Heart right ventricle (tissue), 16 donors: Measurements from ENCODE around the gene KLHDC3. TPM values are rescaled to one million over a fixed set of nuclear protein-coding genes. Genes with fewer than 3 reads are reported as not detected.

Experiments
- ATAC-seq, 8 donors: fragments of 200-7000 bp; cut with Tn5 transposase; one replicate each; pipeline ENCODE4 v1.9.1; 2020; ENCODE audit warnings: mild to moderate bottlenecking in 8 of 8, moderate library complexity in 8 of 8, moderate number of reproducible peaks in 1 of 8
- DNase-seq, 2 donors: peaks; one replicate each; pipeline ENCODE4 v3.0.0-alpha.2; 2020
- H3K27ac ChIP-seq, 10 donors: fragments of 200-600 bp; sonication (generic) in 2 of 10; one replicate each; pipeline versions ENCODE4 v1.5.0 to v1.8.0; 2020 to 2022; ENCODE audit warnings: mild to moderate bottlenecking in 3 of 10
- H3K27me3 ChIP-seq, 7 donors: fragments of 200-600 bp; one replicate each; pipeline ENCODE4 v1.8.0; 2021 to 2022; ENCODE audit warnings: mild to moderate bottlenecking in 2 of 7
- H3K36me3 ChIP-seq, 9 donors: fragments of 200-600 bp; sonication (generic) in 1 of 9; one replicate each; pipeline versions ENCODE4 v1.5.0 to v1.8.0; 2020 to 2022; ENCODE audit warnings: mild to moderate bottlenecking in 2 of 9
- H3K4me1 ChIP-seq, 9 donors: fragments of 200-600 bp; sonication (generic) in 1 of 9; one replicate each; pipeline versions ENCODE4 v1.5.0 to v1.8.0; 2020 to 2022; ENCODE audit warnings: mild to moderate bottlenecking in 4 of 9
- H3K4me3 ChIP-seq, 10 donors: fragments of 200-600 bp; sonication (generic) in 2 of 10; one replicate each; pipeline versions ENCODE4 v1.5.0 to v1.8.0; 2020 to 2022; ENCODE audit warnings: mild to moderate bottlenecking in 7 of 10, moderate library complexity in 2 of 10
- H3K9me3 ChIP-seq, 11 donors: fragments of 200-600 bp in 10 of 11; sonication (generic) in 2 of 11; one replicate each; pipeline versions ENCODE4 v1.5.0 to v1.8.0; 2013 to 2022; ENCODE audit warnings: mild to moderate bottlenecking in 2 of 11, control low read depth in 1 of 11, moderate library complexity in 1 of 11
- CTCF ChIP-seq, 9 donors: fragments of 200-600 bp; sonication (generic) in 2 of 9; IDR thresholded peaks; one replicate each; pipeline versions ENCODE4 v1.5.0 to v1.8.0; 2021 to 2022; ENCODE audit warnings: antibody characterized with exemption in 9 of 9, mild to moderate bottlenecking in 5 of 9, moderate library complexity in 1 of 9
- WGBS, 2 donors: extraction: QIAGEN DNeasy Blood & Tissue Kit; methylation state at CpG; one replicate each; pipeline ENCODE4 v1.1.7; 2013; ENCODE audit warnings: inconsistent platforms in 1 of 2; 5-methylcytosine and 5-hydroxymethylcytosine counted together
- intact Hi-C, 10 donors: fragments of 100-400 bp; cut with DNase I; formaldehyde crosslinking; loops; one replicate each; pipeline versions ENCODE4 v1.11.1 to v1.14.2; 2022
- long read RNA-seq, 3 donors: library from polyadenylated mRNA; unstranded; transcript quantifications; one replicate each; pipeline ENCODE4 v2.0.0, GENCODE V29; 2020 to 2021
- polyA plus RNA-seq, 2 donors: library from polyadenylated mRNA; stranded (reverse); fragments of 200-250 nt; gene quantifications; one replicate each; pipeline ENCODE4 v1.2.3, GENCODE V29; 2013
- total RNA-seq, 10 donors: library from RNA; stranded (reverse); fragmentation: NEBNext Ultra II Directional in 3 of 10; extraction: Animal tissue kit (Norgen Biotek cat#: 25700) in 3 of 10; gene quantifications; one replicate each; pipeline versions ENCODE4 v1.2.1 to v1.2.4, GENCODE V29; 2021 to 2023
- donor health status: Arrhythmogenic right ventricular cardiomyopathy.
- donor health status: ischemic (EF 13 %, LVEDD 7.1; RV severe dilation, severe dysfunction).
- donor health status: healthy with polysubstance abuse.
- donor health status: DM: no; HTN: yes; CAD: no.
- donor health status: DM: no; HTN: no; CAD: no.
- donor health status: ischemic (EF 25% LVEDD 6.9; RV normal size, moderate dysfunction).
- donor health status: ischemic (EF 25% LVEDD 5.7; RV mildly dilated, moderate dysfunction).
- donor health status: healthy.
- donor health status: DM: yes; HTN: yes; CAD: no.
- donor health status: Ischemic cardiomyopathy.
- donor health status: ischemic (EF 35%, LVEDD 5.7; RV mildly dilated, moderate dysfunction).
- donor health status: nonischemic (EF 11% LVEDD 7.7; RV severe dilation, severe dysfunction).
- donor health status: DM: yes; HTN: yes; CAD: no.
- donor health status: PGD.
- donor health status: ischemic (EF 29% LVEDD 5.4; RV normal size, mild dysfunction).
- donor health status: nonischemic (EF 23%, LVEDD 6.1; RV moderate dilation, normal function).

The KLHDC3 gene, protein sequence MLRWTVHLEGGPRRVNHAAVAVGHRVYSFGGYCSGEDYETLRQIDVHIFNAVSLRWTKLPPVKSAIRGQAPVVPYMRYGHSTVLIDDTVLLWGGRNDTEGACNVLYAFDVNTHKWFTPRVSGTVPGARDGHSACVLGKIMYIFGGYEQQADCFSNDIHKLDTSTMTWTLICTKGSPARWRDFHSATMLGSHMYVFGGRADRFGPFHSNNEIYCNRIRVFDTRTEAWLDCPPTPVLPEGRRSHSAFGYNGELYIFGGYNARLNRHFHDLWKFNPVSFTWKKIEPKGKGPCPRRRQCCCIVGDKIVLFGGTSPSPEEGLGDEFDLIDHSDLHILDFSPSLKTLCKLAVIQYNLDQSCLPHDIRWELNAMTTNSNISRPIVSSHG
- total RNA-seq (100 to 1,000 TPM in 4 of 10 donors, 10 to 100 TPM in 6; 78.2 to 165 (median 92.0) TPM), polyA plus RNA-seq (100 to 1,000 TPM in 1 of 2 donors, 10 to 100 TPM in 1; 80.2 to 160 TPM)
- long read RNA-seq, donor 1, transcript KLHDC3-202 (11 exons, 1,909 nt) = major isoform, 268 of 310 reads
- long read RNA-seq, donor 1, partial matches to known transcripts = 30 of 310 reads
- long read RNA-seq, donor 1, other reads (novel, unspliced or antisense) = 12 of 310 reads
- long read RNA-seq, donor 2, transcript KLHDC3-202 (11 exons, 1,909 nt) = major isoform, 283 of 344 reads
- long read RNA-seq, donor 2, partial matches to known transcripts = 48 of 344 reads
- long read RNA-seq, donor 2, other reads (novel, unspliced or antisense) = 13 of 344 reads
- long read RNA-seq, donor 3, transcript KLHDC3-202 (11 exons, 1,909 nt) = major isoform, 530 of 609 reads
- long read RNA-seq, donor 3, partial matches to known transcripts = 54 of 609 reads
- long read RNA-seq, donor 3, other reads (novel, unspliced or antisense) = 24 of 609 reads

DNA sequence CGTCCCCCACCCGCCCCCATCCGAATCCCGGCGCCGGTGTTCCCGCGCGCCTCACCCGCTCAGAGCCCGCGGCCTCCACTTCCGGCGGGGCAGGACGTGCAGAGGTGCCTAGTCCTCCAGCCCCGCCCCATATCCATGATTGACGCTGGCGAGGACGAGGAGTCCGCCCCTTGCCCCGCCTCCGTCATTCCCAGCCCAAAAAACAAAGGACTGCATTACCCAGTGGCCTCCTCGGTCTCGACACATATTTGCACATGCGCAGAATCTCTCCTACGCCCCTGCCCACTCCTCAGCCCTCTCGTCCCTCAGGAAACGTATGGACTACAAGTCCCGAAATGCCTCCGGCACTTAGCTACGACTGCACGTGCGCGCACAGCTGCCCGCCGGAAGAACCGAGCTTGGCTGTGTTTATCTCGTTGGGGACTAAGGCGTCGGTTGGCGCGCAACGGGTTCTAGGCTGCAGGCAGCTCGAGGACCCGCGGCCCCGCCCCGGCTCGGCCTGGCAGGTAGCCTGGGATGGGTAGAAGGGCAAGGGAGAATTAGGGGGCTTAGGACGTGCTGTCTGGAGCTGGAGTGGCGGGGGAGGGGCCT, at the start of gene KLHDC3, which contains the start of gene MEA1:
Gene KLHDC3, plus strand, starts transcription at position 407 of the 591 bp plus-strand sequence. CDS start 2,944 bp downstream, outside the sequence.
Gene MEA1, minus strand, starts transcription at position 104 of the 591 bp plus-strand sequence. CDS start 133 bp downstream, outside the sequence.
- TF ChIP-seq CTCF (IDR thresholded peaks at IDR 0.05) = no peak
- intact Hi-C loops = loop anchor here in 6 of 10 donors (1.0 to 5.0 kb wide), 8 partner anchors 38 to 158 kb away; partner anchors contain the start of genes KLC4 (in 3 of the 6), MRPL2 (in 3 of the 6), CUL7 (in 2 of the 6) and SRF (in 2 of the 6)

DNA sequence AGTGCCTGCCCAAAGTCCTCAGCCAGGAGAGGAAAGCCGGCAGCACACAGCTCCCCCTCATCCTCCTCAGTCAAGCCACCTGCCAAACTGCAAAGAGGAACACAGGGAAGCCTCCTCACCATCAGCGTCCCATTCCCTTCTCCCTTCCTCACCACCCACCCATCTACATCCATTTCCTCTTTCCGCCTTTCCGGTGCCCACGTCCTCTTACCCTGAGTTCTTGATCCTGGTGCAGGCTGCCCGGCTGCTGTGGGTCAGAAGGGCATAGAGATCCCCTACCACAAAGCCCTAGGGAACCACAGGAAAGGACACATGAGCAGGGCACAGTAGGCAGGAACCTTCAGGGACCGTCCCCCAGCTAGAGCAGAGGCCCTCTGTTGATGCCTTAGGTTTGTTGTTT, 47.5 kb upstream of the KLHDC3 start:
- peaks cover 0 to 87% (median 31%) of the 10 kb centered on the region in 9 donors for H3K36me3 ChIP-seq
- TF ChIP-seq CTCF (IDR thresholded peaks at IDR 0.05) = no peak
- no peak for DNase-seq
- WGBS, 2 donors = 75 to 82% methylated on average over 7 of the region's 7 CpGs
- no peaks in the 10 kb centered on the region for H3K9me3 ChIP-seq
- H3K27me3 ChIP-seq = no peaks in the 10 kb centered on the region
- H3K4me3 ChIP-seq = no peak overlapping the region
- intact Hi-C loops = no loop called here
- peaks cover 0 to 9% (median 4%) of the 10 kb centered on the region in 9 donors for H3K4me1 ChIP-seq
- ATAC-seq = no peak
- H3K27ac ChIP-seq = no peak overlapping the region

More for the DNA sequence above, at the start of gene KLHDC3, which contains the start of gene MEA1:
- 0 to 1% methylated on average over 51 of the region's 51 CpGs for WGBS, 2 donors
- Histone ChIP-seq H3K4me3 (peak within 1 kb of the TSS; percentile 65 to 85 (median 76)), H3K9me3 (no peaks in the 10 kb centered on the region), H3K27me3 (no peaks in the 10 kb centered on the region), H3K4me1 (peaks cover 12 to 63% (median 50%) of the 10 kb centered on the region in 9 donors), H3K36me3 (peaks cover 0 to 59% (median 19%) of the 10 kb centered on the region in 9 donors), H3K27ac (peak within 1 kb of the TSS; percentile 47 to 90 (median 87))
- DNase-seq (peak; percentile 97 to 99), ATAC-seq (peak; percentile 92 to 97 (median 96))

DNA sequence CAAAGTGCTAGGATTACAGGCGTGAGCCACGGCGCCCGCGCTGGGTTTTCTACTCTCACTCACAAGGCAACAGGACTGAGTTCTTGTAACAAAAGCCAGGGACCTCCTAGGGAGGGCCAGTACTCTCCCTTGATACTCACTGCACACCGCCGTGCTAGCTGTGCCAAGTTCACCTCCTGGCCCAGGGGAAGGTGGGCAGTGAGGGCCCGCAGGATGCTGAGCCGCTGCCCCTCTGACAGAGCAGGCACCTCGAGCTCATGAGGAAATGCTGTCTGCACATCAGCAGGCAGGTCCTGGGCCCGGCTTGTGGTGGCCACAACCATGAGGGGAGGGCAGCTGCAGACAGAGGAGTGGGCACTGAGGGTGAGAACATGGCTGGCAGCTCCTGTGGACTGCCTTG, 46.8 kb upstream of the KLHDC3 start:
- Histone ChIP-seq H3K27me3 (no peaks in the 10 kb centered on the region), H3K4me1 (peaks cover 0 to 12% (median 4%) of the 10 kb centered on the region in 9 donors), H3K4me3 (no peak overlapping the region), H3K9me3 (no peaks in the 10 kb centered on the region), H3K27ac (no peak overlapping the region), H3K36me3 (peaks cover 0 to 85% (median 31%) of the 10 kb centered on the region in 9 donors)
- 93 to 96% methylated on average over 11 of the region's 11 CpGs for WGBS, 2 donors
- intact Hi-C loops = no loop called here
- DNase-seq (no peak), ATAC-seq (no peak)
- TF ChIP-seq CTCF (IDR thresholded peaks at IDR 0.05) = no peak
